ENCODE data around the gene ITK.
A peak's percentile ranks its signal among the peaks of the same experiment; 100 is the strongest.
"Not testable (repeated sequence)": the region's sequence is repeated elsewhere in the genome, so short reads cannot be mapped to it uniquely, and the experiment has no call there.

ITK gene

DNA sequence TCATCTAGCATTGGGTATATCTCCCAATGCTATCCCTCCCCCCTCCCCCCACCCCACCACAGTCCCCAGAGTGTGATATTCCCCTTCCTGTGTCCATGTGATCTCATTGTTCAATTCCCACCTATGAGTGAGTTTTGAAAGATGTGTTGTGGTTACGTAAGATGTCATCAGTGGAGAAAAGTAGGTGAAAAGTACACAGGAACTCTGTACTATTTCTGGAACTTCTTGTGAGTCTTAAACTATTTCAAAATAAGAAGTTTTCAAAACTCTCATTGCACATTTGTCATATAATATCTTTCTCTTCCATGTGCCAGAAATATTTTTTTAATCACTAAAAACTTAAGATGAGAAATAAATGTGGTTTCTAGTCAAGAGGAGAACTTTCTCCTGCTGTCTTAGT, 30.0 kb downstream of the ITK start:
- DNase-seq (ENCODE audit: low read depth in 2 of 2), result not testable (repeated sequence)

DNA sequence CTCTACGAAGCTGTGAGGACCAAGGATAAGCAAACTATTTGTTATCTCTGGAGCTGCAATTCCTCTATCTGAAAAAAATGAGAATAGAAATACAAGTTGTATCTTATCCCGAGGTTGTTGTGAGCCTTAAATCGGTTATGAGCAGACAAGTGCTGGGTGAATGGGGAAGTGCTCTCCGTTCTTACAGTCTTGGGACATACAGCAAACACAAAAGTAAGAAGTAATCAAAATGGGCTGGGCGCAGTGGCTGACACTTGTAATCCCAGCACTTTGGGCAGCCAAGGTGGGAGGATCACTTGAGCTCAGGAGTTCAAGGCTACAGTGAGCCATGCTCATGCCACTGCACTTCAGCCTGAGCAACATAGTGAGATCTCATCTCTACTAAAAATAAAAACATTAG, 31.7 kb downstream of the ITK start:
- DNase-seq (ENCODE audit: low read depth in 2 of 2), result no peak

DNA sequence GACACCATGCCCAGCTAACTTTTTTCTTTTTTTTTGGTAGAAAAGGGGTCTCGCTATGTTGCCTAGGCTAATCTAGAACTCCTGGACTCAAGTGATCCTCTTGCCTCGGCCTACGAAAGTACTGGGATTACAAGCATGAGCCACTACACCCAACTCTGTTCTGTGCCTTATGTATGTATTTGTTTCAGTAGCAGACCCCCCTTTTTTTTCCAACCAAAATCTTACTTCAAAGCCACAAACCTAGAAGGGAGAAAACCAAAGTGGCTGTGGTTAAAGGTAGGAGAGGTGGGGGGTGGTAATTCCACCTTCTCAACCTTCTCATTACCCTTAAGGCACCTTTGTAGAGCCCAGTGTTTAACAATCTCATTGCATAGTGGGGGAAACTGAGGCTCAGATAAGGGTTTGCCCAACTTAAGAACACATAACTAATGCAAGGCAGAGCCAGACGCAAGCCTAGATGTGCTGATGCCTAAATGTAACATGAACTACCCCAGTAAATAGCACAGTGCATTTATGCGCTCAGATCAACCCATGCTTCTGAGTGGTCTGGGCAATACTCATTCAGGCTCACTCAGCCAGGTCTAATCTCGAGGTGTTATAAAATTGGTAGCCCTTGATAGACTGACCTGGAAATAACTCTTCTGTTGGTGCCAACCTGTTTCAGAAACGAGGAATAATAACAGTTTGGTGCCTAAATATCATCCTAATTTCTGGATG, 33.0 kb downstream of the ITK start:
- no peak for DNase-seq (ENCODE audit: low read depth in 2 of 2)

DNA sequence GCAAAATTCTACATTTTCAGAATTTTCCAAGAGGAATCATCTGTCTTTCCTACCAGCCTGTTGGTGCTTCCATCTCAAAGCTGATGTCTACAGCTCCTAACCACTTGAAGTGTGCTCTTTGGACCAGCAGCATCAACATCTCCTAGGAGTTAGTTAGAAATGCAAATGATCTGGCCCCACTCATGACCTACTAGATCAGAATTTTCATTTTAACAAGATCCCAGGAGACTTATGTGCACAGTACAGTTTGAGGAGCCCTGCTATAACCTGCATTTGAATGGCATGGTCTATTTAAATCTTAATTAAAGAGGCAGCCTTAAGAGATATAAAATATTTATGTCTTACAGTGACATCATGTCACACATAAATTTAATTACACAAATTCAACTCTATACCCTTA, 33.8 kb downstream of the ITK start:
- DNase-seq (ENCODE audit: low read depth in 2 of 2), result no peak

DNA sequence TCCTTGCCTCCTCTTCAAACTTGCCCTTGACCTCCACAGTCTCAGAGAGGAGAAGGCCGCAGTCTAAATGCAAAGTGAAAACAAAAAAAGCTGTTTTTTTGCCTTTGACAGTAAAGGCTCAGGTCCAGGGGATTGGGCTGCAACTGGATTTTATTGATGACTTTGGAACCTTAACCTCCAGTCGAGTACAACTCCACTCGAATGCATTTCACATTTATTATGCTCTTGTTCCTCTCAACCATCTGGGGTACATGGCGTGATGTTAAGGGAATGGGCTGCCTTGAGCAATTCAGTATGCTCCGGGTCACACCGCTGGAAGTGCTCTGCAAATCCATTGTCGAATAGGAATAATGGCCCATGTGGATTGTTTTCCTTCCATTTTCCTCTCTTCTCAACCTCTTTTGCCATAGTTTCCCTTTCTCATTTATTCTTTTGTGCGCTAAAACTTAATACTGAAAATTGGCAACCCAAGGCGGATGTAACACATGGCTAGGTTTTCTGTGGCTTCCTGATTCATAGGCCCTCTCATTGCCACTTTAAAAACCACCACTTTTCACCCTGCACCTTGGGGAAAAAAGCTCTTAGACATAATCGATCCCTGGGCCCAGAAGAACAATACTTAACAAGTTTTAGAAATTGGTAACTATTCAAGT, 34.3 kb downstream of the ITK start:
- no peak for DNase-seq (ENCODE audit: low read depth in 2 of 2)

DNA sequence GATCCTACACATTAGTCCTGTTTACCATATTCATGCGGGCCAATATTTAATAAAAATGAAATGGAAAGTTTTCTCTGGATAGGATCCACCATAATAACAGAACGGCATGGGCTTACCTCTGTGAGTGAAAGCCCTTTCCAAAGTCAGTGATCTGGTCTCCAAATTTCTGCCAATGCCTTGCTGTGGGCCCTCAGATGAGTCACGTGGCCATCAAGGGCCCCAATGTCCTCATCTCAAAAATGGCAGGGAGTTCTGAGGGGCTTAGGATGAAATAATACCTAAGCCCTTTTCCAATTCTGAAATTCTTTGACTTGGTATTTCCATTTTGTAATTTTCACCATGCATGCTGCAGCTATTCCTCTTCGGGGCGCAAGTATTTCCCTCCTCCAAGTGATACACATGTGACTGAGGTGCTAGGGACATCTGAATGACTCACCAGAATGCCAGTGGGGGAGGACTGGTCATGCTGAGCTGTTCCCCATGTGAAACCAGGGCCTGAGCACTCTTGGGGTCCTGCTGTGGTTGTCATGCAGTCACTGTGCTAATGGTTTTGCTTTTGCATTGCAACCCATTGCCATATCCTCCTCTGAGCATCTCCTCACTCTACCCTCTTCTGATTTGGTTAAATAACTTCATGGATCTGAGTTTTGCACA, 35.0 kb downstream of the ITK start:
- no peak for DNase-seq (ENCODE audit: low read depth in 2 of 2)

DNA sequence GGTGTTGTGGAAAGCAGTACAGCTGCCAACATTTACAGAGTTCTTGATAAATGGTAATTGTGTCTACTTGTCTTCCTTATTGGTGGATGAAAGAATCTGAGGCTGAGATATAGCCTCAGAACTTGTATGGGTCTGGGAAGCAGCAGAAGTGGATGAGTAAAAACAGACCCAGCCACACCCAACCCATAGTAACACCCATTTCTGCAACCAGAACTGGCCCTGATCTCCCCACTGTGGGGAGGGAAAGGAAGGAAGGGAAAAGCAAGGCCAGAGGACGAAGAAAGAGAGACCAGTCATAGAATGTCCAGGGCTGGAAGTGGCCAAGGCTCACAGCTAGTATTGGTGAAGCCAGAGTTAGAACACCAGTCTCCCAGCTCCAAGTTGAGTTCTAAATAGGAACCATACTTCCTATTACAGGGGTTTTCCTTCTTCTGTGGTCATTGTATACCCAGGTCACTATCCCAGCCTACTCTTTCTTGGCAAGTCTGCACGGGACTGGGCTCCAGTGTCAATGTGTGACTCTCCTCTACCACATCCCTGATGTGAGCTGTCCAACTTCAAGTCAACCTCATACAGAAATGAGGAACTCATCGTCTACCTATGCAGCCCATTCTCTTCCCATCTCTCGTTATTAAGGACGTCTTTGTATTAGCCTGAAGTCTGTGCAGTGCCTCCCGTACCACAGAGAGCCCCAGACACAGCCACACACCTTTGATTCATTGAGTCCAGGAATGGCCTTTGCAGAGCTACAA, 35.9 kb downstream of the ITK start:
- DNase-seq (ENCODE audit: low read depth in 2 of 2), result no peak

DNA sequence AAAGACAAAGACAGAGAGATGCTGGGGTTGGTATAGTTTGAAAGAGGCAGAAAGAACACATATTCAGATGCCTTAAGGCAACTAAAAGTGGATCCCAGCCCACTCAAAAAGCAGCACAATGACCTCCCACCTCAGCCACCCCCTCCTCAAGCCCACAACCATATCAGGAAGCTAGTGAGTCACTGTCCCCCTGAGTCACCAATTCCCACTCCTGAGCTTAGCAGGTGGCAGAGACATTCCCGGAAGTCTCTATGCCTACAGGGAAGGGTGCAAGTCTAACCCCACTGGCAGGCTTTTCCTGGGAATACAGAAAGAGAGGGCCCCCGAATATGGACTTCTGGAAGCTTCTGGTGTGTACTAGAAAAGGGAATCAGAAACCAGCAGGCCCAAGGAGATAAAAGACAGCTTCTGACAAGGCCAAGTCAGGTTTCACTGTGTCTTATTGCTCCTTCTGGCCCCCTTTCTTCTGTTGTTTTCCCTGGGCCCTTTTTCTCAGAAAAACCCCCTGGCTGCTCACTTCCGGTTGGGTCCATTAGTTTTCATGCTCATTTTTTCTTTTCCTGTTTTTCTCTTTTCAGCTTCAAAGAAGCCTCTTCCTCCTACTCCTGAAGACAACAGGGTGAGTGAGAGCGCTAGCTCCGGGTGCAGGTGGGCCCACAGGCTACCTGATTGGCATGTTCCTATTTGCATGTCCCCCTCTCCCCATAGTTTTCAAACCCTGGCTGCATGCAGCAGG, 36.8 kb downstream of the ITK start:
- no peak for DNase-seq (ENCODE audit: low read depth in 2 of 2)

DNA sequence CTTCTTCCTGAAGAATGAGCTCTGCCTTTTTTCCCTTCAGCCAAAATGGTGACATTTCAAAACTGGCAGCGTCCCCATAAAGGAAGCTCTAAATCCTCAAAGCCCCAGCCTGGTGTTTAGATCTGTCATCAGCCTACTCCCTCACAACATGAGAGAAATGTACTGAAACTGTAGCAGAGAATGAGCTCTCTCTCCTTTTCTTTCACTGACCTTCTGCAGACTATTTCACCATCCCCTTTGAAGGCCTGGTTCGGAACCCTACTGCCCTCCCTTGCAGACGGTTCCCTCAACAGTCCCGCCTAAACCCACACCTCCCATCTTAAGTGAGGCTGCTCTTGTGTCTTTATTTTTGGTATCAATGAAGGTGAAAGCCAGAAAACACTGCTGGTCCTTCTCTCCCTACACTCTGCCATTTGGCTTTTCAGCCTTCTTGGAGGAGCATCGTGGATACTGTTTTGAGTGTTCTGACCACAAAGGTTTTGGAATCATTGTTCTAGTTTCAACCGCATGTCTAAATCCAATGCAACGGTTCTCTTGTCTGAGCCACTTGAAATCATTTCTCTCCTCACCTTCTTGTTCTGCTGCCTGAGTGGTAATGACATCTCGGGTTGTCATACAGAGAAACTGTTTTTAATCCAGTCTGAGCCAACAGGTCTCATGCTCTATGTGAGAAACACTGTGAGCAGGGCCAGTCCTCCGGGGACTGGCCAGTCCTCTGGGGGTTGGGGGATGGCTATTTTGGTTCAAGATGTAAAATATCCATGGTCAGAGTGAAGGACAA, 39.0 kb downstream of the ITK start:
- no peak for DNase-seq (ENCODE audit: low read depth in 2 of 2)

DNA sequence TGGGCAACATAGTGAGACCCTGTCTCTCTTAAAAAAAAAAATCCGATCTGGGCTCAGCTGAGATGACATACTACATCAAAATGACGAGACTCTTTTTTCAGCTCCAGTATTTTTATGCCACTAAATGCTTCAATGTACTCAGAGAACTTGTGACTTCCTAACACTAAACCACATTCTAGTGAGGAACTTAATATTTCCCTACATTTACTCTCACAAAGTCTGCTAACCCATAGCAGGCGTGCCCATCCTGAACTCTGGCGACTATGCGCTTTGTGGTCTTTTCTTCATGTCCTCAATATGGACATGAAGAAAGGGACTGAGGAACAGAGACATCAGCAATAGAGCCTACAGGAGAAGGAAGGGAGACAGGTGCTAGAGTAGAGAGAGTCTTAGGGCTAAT, 41.3 kb downstream of the ITK start:
- DNase-seq (ENCODE audit: low read depth in 2 of 2), result no peak

DNA sequence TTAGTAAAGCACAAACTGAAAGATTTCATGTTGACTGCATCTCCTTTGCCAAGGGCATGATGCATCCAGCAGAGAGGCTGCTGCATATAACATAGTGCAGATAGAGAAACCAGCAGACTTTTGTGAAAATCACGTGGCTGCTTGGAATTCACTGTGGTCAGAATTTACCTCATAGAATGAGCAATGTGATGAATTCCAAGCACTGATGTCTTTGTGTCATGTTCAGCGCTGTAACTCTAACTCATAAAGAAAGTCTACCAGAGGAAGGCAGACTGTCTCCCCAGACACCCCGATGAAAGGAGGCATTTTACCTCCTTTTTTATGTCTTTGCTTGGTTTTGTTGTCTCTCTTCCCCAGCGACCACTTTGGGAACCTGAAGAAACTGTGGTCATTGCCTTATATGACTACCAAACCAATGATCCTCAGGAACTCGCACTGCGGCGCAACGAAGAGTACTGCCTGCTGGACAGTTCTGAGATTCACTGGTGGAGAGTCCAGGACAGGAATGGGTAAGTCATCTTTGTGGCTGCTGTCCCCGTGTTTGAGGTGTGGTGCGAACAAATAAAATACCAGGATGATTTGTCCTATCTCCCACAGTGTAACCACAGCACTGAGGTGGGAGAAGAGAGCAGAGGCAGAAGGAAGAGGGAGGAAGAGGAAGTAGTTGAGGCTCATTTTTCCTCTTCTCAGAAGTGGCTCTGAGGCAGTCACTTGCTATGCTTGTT, 42.0 kb downstream of the ITK start:
- peak in 1 of 2 donors; percentile 31 for DNase-seq (ENCODE audit: low read depth in 2 of 2)

DNA sequence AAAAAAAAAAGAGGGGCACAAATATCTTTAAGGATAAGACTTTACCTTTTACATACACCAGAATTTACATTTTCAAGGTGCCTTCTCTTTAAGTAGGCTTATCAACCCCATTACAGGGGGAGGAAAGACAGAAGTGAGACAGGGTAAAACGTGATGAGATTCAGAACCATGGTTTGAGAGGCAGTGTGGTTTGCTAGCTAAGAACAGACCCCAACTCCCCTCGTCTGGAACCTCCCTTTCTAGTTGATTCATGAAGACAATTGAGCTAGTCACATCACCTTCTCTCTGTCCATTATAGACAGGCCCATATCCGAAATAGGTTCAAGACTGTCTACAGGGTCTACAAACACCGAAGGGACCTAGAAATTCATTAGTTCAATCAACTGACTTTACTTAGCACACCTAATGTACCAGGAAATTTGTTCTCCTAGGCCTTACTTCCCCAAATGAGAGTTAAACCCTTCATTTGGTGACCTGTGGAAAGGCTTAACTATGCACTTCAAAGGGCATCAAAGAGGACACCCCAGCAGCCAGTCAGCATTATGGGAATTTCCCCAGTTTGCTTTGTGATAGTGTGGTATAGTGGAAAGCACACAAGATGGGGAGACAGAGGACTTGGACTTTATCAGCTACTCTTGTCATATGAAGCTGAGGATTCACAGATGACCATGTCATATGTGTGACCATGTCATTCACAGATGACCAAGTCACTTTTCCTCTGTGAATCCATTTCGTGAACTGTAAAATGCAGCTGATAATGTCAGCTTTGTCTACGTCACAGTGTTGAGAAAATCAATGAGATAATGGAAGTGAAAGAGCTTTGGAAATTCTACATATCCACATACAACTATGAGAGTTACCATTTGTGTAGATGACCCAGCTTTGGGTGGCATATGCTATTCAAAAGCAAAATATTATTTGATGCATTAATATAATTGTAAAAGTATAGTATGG, 45.1 kb downstream of the ITK start:
- DNase-seq (ENCODE audit: low read depth in 2 of 2), result no peak

DNA sequence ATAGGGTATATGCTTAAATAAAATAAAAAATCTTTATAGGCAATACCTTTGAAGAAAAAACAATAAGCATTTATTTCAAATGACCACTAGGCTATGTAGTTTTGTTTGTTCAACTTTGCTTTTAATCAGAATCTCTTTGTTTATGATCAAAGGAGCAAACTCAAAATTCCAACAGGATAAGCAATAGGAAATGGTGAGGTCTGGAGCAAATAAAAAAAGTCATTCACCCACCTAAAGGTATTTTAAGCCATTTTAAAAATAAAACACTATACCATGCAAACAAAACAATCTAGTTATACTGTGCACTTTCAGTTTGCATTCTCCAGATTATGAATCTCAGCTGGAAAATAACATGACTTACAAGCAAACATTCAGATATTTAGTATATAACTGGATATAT, 50.0 kb downstream of the ITK start:
- no peak for DNase-seq (ENCODE audit: low read depth in 2 of 2)

DNA sequence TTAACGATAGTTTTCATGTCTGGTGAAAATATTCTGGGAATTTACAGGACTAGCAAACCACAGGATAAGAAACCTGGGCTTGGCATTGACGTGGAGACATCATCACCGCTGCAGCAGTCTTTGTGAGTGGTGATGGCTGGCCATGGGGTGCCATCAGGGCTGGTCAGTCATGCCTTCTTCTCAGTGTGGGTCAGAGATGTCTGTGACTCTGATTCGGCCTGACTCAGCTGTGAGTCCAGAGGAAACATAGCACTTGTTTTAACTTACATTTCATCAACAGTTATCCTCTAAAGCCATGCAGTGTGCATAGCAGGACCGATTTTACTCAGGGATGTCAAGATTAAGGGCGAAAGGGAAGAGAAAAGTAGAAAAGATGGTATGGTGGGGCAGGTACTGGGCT, 52.1 kb downstream of the ITK start:
- DNase-seq (ENCODE audit: low read depth in 2 of 2), result no peak

DNA sequence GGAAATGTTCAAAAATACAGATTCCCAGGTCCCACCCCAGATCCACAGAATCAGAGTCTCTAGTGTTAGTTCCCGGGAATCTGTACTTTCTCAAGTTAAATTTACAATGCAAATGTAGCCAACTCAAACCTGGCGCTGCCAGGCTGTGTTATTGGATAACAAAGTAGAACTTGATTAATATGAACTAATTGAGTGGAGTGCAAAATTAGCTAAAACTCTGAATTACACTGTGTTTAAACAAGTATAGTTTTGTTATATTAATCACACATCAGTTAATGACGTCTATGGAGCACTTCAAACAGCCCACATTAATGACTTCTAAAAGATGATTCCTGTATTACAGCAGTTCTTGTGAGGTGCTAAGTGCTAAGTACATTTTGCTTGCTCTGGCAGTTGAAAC, 52.9 kb downstream of the ITK start:
- no peak for DNase-seq (ENCODE audit: low read depth in 2 of 2)

DNA sequence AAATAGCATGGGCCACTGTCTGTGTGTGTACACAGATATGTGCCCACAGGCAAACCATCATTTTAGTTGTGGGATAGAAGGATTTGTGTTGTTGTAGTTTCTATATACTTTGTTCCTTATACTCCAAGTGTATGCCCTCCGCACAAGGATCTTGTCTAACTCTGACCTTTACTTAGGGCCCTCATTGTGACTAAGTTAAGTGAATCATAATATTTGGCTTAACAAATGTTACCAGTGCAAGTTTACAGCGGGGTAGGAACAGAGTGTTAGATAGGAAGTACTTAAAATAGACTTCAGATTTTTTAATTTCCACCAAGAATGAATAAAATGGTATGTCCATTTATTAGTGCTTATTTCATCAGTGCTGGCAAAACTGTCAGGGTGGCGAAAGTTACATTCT, 55.8 kb downstream of the ITK start:
- no peak for DNase-seq (ENCODE audit: low read depth in 2 of 2)

DNA sequence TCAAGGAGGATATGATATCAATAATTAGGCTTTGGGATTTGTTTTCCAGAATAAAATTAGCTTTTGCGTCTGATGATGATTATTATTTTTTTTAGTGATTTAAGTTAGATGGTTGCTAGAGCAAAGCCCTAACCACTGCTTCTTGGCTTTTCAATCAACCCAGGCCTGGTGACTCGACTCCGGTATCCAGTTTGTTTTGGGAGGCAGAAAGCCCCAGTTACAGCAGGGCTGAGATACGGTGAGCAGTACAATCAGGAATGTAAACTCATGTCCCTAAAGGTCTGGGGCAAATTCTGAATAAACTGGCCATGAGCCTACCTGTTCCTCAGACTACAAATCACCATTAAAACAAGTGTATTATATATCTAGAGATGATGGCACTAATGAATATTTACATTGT, 60.8 kb downstream of the ITK start:
- DNase-seq (ENCODE audit: low read depth in 2 of 2), result no peak

DNA sequence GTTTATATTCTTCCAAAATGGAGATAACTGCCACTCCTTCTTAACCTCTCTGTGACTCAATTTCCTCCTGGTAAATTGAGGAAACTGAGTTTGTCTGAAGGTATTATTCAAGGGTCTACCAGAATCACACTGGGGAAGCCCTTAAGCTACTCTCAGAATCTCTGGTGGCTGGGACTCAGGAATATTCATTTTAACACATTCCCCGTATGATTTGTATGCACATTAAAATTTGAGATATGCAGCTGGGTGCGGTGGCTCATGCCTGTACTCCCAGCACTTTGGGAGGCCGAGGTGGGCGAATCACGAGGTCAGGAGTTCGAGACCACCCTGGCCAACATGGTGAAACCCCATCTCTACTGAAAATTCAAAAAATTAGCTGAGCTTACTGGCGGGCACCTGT, 64.1 kb downstream of the ITK start:
- DNase-seq (ENCODE audit: low read depth in 2 of 2), result not testable (repeated sequence)

DNA sequence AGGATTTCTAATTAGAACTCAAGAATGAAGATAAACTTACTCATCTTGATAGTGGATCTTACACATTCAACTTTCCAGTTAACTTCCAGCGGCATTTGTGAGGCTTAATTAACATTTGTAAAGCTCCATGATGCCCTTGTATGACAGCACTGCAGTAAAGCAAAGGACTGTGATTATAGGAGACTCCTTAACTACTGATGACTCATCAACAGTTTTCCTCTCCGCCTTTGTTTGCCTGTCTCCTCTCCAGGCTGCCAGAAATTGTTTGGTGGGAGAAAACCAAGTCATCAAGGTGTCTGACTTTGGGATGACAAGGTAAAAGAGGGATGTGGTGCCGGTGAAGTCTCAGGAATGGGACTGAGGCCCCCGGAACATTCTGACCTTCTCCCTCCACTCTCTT, 64.8 kb downstream of the ITK start:
- DNase-seq (ENCODE audit: low read depth in 2 of 2), result no peak
